Endodermal cell (in vitro differentiated cells): ENCODE data around the gene NDUFC2. TPM values are rescaled to one million over a fixed set of nuclear protein-coding genes. Genes with fewer than 3 reads are reported as not detected.

ENCODE experiments used
- DNase-seq: peaks from one replicate; pipeline ENCODE4 v3.0.0-alpha.2; 2017
- H3K27ac ChIP-seq: 2 replicates; pipeline ENCODE4 v1.5.1; 2013; ENCODE audit warnings: mild to moderate bottlenecking, low read depth, low read length, moderate library complexity
- H3K27me3 ChIP-seq: 2 replicates; pipeline ENCODE4 v1.6.1; 2013; ENCODE audit warnings: mild to moderate bottlenecking, low read length, moderate library complexity; ENCODE audit not compliant: insufficient read depth, control insufficient read depth, poor library complexity, severe bottlenecking
- H3K36me3 ChIP-seq: 2 replicates; pipeline ENCODE4 v1.7.0; 2013; ENCODE audit warnings: mild to moderate bottlenecking, low read length, moderate library complexity; ENCODE audit not compliant: control insufficient read depth, insufficient read depth
- H3K4me1 ChIP-seq: one replicate; pipeline ENCODE4 v1.7.0; 2013; ENCODE audit warnings: low read length; ENCODE audit not compliant: control insufficient read depth, insufficient read depth
- H3K4me3 ChIP-seq: 2 replicates; pipeline ENCODE4 v1.5.1; 2013; ENCODE audit warnings: mild to moderate bottlenecking, low read length, moderate library complexity
- H3K9ac ChIP-seq: 2 replicates; pipeline ENCODE4 v1.6.1; 2013; ENCODE audit warnings: mild to moderate bottlenecking, low read length, moderate library complexity; ENCODE audit not compliant: poor library complexity, severe bottlenecking; ENCODE audit errors: extremely low read depth
- H3K9me3 ChIP-seq: 2 replicates; pipeline ENCODE4 v1.6.1; 2013; ENCODE audit warnings: mild to moderate bottlenecking, low read length, moderate library complexity; ENCODE audit not compliant: control insufficient read depth
- H3K27ac Mint-ChIP-seq: 2 replicates; pipeline ENCODE4 v1.8.0; 2020; ENCODE audit warnings: mixed read lengths
- H3K27me3 Mint-ChIP-seq: 2 replicates; pipeline ENCODE4 v1.8.0; 2021; ENCODE audit warnings: mild to moderate bottlenecking, mixed read lengths; ENCODE audit not compliant: insufficient read depth
- H3K36me3 Mint-ChIP-seq: 2 replicates; pipeline ENCODE4 v1.8.0; 2020; ENCODE audit warnings: low read depth, mixed read lengths
- H3K4me1 Mint-ChIP-seq: 2 replicates; pipeline ENCODE4 v1.8.0; 2020; ENCODE audit warnings: mixed read lengths
- H3K4me3 Mint-ChIP-seq: 2 replicates; pipeline ENCODE4 v1.8.0; 2020; ENCODE audit warnings: mild to moderate bottlenecking, moderate library complexity, mixed read lengths
- H3K9me3 Mint-ChIP-seq: 2 replicates; pipeline ENCODE4 v1.8.0; 2020; ENCODE audit warnings: mild to moderate bottlenecking, mixed read lengths
- WGBS, 2 experiments: methylation state at CpG; one replicate each; pipeline versions ENCODE4 v1.1.5 to v1.1.7; 2013; ENCODE audit warnings: missing lambda C conversion rate in 2 of 2, mixed read lengths in 1 of 2; ENCODE audit not compliant: insufficient coverage in 1 of 2, insufficient read length in 1 of 2; 5-methylcytosine and 5-hydroxymethylcytosine counted together
- total RNA-seq, 2 donors: library from RNA; stranded (reverse); fragmentation: NEBNext Ultra II Directional in 1 of 2; extraction: Animal tissue kit (Norgen Biotek cat#: 25700) in 1 of 2; gene quantifications; 2 replicates in 1 of 2; 3 replicates in 1 of 2; pipeline ENCODE4 v1.2.1, GENCODE V29; 2021
- TF ChIP-seq, protein P1 (sequence below): fragments of 200-600 bp; sonication (generic); conservative IDR thresholded peaks from 2 replicates; pipeline ENCODE4 v1.5.0; 2021; ENCODE audit warnings: antibody characterized with exemption, mild to moderate bottlenecking

Gene NDUFC2
- total RNA-seq, 2 donors from 2014 or later: 255 to 275 TPM

- Mint-ChIP-seq H3K27me3 (no peaks in the 10 kb centered on the region), H3K9me3 (no peaks in the 10 kb centered on the region), H3K4me3 (peak within 1 kb of the TSS; percentile 84), H3K36me3 (no peaks in the 10 kb centered on the region), H3K27ac (peak within 1 kb of the TSS; percentile 98), H3K4me1 (peaks cover 23% of the 10 kb centered on the region)
- no peaks in the 10 kb centered on the region for H3K36me3 ChIP-seq
- H3K27me3 ChIP-seq: no peaks in the 10 kb centered on the region
- TF ChIP-seq, protein P1, sequence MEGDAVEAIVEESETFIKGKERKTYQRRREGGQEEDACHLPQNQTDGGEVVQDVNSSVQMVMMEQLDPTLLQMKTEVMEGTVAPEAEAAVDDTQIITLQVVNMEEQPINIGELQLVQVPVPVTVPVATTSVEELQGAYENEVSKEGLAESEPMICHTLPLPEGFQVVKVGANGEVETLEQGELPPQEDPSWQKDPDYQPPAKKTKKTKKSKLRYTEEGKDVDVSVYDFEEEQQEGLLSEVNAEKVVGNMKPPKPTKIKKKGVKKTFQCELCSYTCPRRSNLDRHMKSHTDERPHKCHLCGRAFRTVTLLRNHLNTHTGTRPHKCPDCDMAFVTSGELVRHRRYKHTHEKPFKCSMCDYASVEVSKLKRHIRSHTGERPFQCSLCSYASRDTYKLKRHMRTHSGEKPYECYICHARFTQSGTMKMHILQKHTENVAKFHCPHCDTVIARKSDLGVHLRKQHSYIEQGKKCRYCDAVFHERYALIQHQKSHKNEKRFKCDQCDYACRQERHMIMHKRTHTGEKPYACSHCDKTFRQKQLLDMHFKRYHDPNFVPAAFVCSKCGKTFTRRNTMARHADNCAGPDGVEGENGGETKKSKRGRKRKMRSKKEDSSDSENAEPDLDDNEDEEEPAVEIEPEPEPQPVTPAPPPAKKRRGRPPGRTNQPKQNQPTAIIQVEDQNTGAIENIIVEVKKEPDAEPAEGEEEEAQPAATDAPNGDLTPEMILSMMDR: no peak
- H3K9me3 ChIP-seq: no peaks in the 10 kb centered on the region
- WGBS, 2 experiments: 6 to 10% methylated on average over 27 to 37 of the region's 37 CpGs
- H3K27ac ChIP-seq: no peak within 1 kb of the TSS
- H3K9ac ChIP-seq: peak within 1 kb of the TSS; percentile 55
- peak; percentile 91 for DNase-seq
- peaks cover 5% of the 10 kb centered on the region for H3K4me1 ChIP-seq
- peak within 1 kb of the TSS; percentile 82 for H3K4me3 ChIP-seq
Measured at GRCh38 chr11:78022397-78023396, 57.0 kb downstream of the NDUFC2 start, which contains the start of gene KCTD14. Gene KCTD14, minus strand, starts transcription at chr11:78023276. Its CDS starts 27 bp downstream, at chr11:78023249.

DNA sequence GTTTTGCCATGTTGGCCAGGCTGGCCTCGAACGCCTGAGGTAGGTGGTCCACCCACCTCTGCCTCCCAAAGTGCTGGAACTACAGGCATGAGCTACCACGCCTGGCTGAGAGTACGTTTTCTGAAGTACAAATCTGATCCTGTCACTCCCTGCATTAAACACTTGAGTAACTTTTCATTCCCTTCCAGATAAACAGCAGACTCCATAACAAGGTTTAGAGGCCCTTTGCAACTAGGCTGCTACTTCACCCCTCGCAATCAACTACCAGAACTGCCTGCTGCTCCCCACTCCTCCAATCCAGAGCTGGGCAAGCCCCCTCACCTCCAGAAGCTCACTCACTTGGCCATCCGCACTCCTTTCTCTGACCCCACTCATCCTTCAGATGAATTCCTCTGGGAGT is 58.1 kb downstream of the NDUFC2 start:
- TF ChIP-seq, protein P1: no peak
- H3K36me3 Mint-ChIP-seq: peaks cover 3% of the 10 kb centered on the region
- no peak for DNase-seq
- peak overlapping the region; percentile 84 for H3K4me3 Mint-ChIP-seq
- WGBS, 2 experiments: 88 to 97% methylated on average over 5 to 6 of the region's 6 CpGs
- H3K27ac Mint-ChIP-seq: peak overlapping the region; percentile 98
- H3K4me1 Mint-ChIP-seq: peaks cover 23% of the 10 kb centered on the region
- Histone ChIP-seq H3K36me3 (no peaks in the 10 kb centered on the region), H3K9me3 (no peaks in the 10 kb centered on the region), H3K4me1 (peaks cover 5% of the 10 kb centered on the region), H3K27me3 (no peaks in the 10 kb centered on the region), H3K27ac (no peak overlapping the region), H3K4me3 (no peak overlapping the region), H3K9ac (no peak overlapping the region)
- H3K27me3 Mint-ChIP-seq: no peaks in the 10 kb centered on the region
- H3K9me3 Mint-ChIP-seq: no peaks in the 10 kb centered on the region

DNA sequence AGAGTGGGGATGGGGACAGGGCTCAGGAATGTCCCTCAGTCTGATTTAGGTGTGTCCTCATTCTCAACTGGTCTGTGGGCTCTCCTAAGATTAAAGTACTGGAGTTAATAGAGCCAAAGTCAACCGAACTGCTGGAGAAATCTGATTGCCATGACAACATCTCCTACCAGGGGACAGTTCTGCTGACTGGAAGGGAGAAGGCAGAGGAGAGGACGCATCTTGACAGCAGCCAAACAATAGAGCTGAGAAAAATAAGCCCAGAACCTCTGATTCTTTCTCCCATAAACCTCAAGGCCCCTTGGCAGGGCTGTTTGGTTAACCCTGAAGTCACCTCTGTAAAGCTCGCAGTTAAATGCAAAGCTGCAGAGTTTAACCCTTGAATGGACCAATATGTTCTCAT is 59.4 kb downstream of the NDUFC2 start:
- Histone ChIP-seq H3K27ac (no peak overlapping the region), H3K36me3 (no peaks in the 10 kb centered on the region), H3K27me3 (no peaks in the 10 kb centered on the region), H3K4me1 (peaks cover 5% of the 10 kb centered on the region), H3K4me3 (no peak overlapping the region), H3K9me3 (no peaks in the 10 kb centered on the region), H3K9ac (no peak overlapping the region)
- WGBS, 2 experiments: 49 to 56% methylated on average over 3 of the region's 3 CpGs
- no peaks in the 10 kb centered on the region for H3K9me3 Mint-ChIP-seq
- TF ChIP-seq, protein P1: no peak
- H3K27ac Mint-ChIP-seq: no peak overlapping the region
- no peak overlapping the region for H3K4me3 Mint-ChIP-seq
- peaks cover 23% of the 10 kb centered on the region for H3K4me1 Mint-ChIP-seq
- no peak for DNase-seq
- H3K27me3 Mint-ChIP-seq: no peaks in the 10 kb centered on the region
- H3K36me3 Mint-ChIP-seq: peaks cover 12% of the 10 kb centered on the region
